Nephron progenitor cell (in vitro differentiated cells): ENCODE data around the gene NCKAP5.

ENCODE experiments used
- DNase-seq: peaks from one replicate; pipeline ENCODE4 v3.0.0; 2021
- H3K27ac Mint-ChIP-seq: 2 replicates; pipeline ENCODE4 v1.8.0; 2021; ENCODE audit warnings: mild to moderate bottlenecking, moderate library complexity, mixed read lengths
- H3K27me3 Mint-ChIP-seq: 2 replicates; pipeline ENCODE4 v1.8.0; 2021; ENCODE audit warnings: mild to moderate bottlenecking, low read depth, mixed read lengths; ENCODE audit not compliant: poor library complexity
- H3K36me3 Mint-ChIP-seq: 2 replicates; pipeline ENCODE4 v1.8.0; 2021; ENCODE audit warnings: low read depth, mixed read lengths
- H3K4me1 Mint-ChIP-seq: 2 replicates; pipeline ENCODE4 v1.8.0; 2021; ENCODE audit warnings: mixed read lengths
- H3K4me3 Mint-ChIP-seq: 2 replicates; pipeline ENCODE4 v1.8.0; 2021; ENCODE audit warnings: mild to moderate bottlenecking, moderate library complexity, mixed read lengths
- H3K9me3 Mint-ChIP-seq: 2 replicates; pipeline ENCODE4 v1.8.0; 2021; ENCODE audit warnings: mild to moderate bottlenecking, moderate library complexity, mixed read lengths
- CTCF ChIP-seq: fragments of 200-600 bp; sonication (generic); IDR thresholded peaks from 2 replicates; pipeline ENCODE4 v1.5.0; 2021; ENCODE audit warnings: antibody characterized with exemption

NCKAP5 gene

GRCh38 chr2:132779206-132779721 lies 789.0 kb downstream of the NCKAP5 start:
- Mint-ChIP-seq H3K27me3 (peaks cover 4% of the 10 kb centered on the region), H3K4me3 (no peak overlapping the region), H3K9me3 (no peaks in the 10 kb centered on the region), H3K4me1 (peaks cover 9% of the 10 kb centered on the region), H3K36me3 (no peaks in the 10 kb centered on the region), H3K27ac (no peak overlapping the region)
- no peak for TF ChIP-seq CTCF
- DNase-seq = no peak

- H3K4me1 Mint-ChIP-seq = no peaks in the 10 kb centered on the region
- H3K9me3 Mint-ChIP-seq = no peaks in the 10 kb centered on the region
- TF ChIP-seq CTCF = no peak
- no peaks in the 10 kb centered on the region for H3K27me3 Mint-ChIP-seq
- H3K27ac Mint-ChIP-seq = no peak overlapping the region
- H3K36me3 Mint-ChIP-seq = no peaks in the 10 kb centered on the region
- H3K4me3 Mint-ChIP-seq = no peak overlapping the region
- DNase-seq = no peak
Observed at GRCh38 chr2:132776287-132776686, 792.0 kb downstream of the NCKAP5 start.

- H3K4me3 Mint-ChIP-seq = no peak overlapping the region
- H3K27ac Mint-ChIP-seq = no peak overlapping the region
- no peaks in the 10 kb centered on the region for H3K4me1 Mint-ChIP-seq
- H3K9me3 Mint-ChIP-seq = peaks cover under 1% of the 10 kb centered on the region
- no peak for TF ChIP-seq CTCF
- no peaks in the 10 kb centered on the region for H3K27me3 Mint-ChIP-seq
- DNase-seq = no peak
- H3K36me3 Mint-ChIP-seq = no peaks in the 10 kb centered on the region
Observed at GRCh38 chr2:132774189-132774588, 794.1 kb downstream of the NCKAP5 start.

- H3K9me3 Mint-ChIP-seq = peaks cover 5% of the 10 kb centered on the region
- no peak overlapping the region for H3K4me3 Mint-ChIP-seq
- H3K27ac Mint-ChIP-seq = no peak overlapping the region
- peaks cover 1% of the 10 kb centered on the region for H3K36me3 Mint-ChIP-seq
- H3K27me3 Mint-ChIP-seq = no peaks in the 10 kb centered on the region
- no peak for DNase-seq
- H3K4me1 Mint-ChIP-seq = no peaks in the 10 kb centered on the region
- TF ChIP-seq CTCF = no peak
Observed at GRCh38 chr2:132773331-132773730, 794.9 kb downstream of the NCKAP5 start.

GRCh38 chr2:132772340-132772739 lies 795.9 kb downstream of the NCKAP5 start:
- Mint-ChIP-seq H3K4me3 (no peak overlapping the region), H3K36me3 (peaks cover 4% of the 10 kb centered on the region), H3K27ac (no peak overlapping the region), H3K27me3 (no peaks in the 10 kb centered on the region), H3K4me1 (no peaks in the 10 kb centered on the region), H3K9me3 (peaks cover 8% of the 10 kb centered on the region)
- no peak for DNase-seq
- no peak for TF ChIP-seq CTCF

GRCh38 chr2:132766573-132766972 lies 801.7 kb downstream of the NCKAP5 start:
- no peak for TF ChIP-seq CTCF
- Mint-ChIP-seq H3K4me1 (no peaks in the 10 kb centered on the region), H3K27ac (no peak overlapping the region), H3K4me3 (no peak overlapping the region), H3K9me3 (peaks cover 8% of the 10 kb centered on the region), H3K27me3 (no peaks in the 10 kb centered on the region), H3K36me3 (peaks cover 4% of the 10 kb centered on the region)
- no peak for DNase-seq
